Heart right ventricle (tissue), 16 donors: ENCODE measurements around the gene WDFY1. TPM values are rescaled to one million over a fixed set of nuclear protein-coding genes. Genes with fewer than 3 reads are reported as not detected.
"Not testable (repeated sequence)": the region's sequence is repeated elsewhere in the genome, so short reads cannot be mapped to it uniquely, and the experiment has no call there.

Source experiments
- ATAC-seq, 8 donors: fragments of 200-7000 bp; cut with Tn5 transposase; one replicate each; pipeline ENCODE4 v1.9.1; 2020; ENCODE audit warnings: mild to moderate bottlenecking in 8 of 8, moderate library complexity in 8 of 8, moderate number of reproducible peaks in 1 of 8
- DNase-seq, 2 donors: peaks; one replicate each; pipeline ENCODE4 v3.0.0-alpha.2; 2020
- H3K27ac ChIP-seq, 10 donors: fragments of 200-600 bp; sonication (generic) in 2 of 10; one replicate each; pipeline versions ENCODE4 v1.5.0 to v1.8.0; 2020 to 2022; ENCODE audit warnings: mild to moderate bottlenecking in 3 of 10
- H3K27me3 ChIP-seq, 7 donors: fragments of 200-600 bp; one replicate each; pipeline ENCODE4 v1.8.0; 2021 to 2022; ENCODE audit warnings: mild to moderate bottlenecking in 2 of 7
- H3K36me3 ChIP-seq, 9 donors: fragments of 200-600 bp; sonication (generic) in 1 of 9; one replicate each; pipeline versions ENCODE4 v1.5.0 to v1.8.0; 2020 to 2022; ENCODE audit warnings: mild to moderate bottlenecking in 2 of 9
- H3K4me1 ChIP-seq, 9 donors: fragments of 200-600 bp; sonication (generic) in 1 of 9; one replicate each; pipeline versions ENCODE4 v1.5.0 to v1.8.0; 2020 to 2022; ENCODE audit warnings: mild to moderate bottlenecking in 4 of 9
- H3K4me3 ChIP-seq, 10 donors: fragments of 200-600 bp; sonication (generic) in 2 of 10; one replicate each; pipeline versions ENCODE4 v1.5.0 to v1.8.0; 2020 to 2022; ENCODE audit warnings: mild to moderate bottlenecking in 7 of 10, moderate library complexity in 2 of 10
- H3K9me3 ChIP-seq, 11 donors: fragments of 200-600 bp in 10 of 11; sonication (generic) in 2 of 11; one replicate each; pipeline versions ENCODE4 v1.5.0 to v1.8.0; 2013 to 2022; ENCODE audit warnings: mild to moderate bottlenecking in 2 of 11, control low read depth in 1 of 11, moderate library complexity in 1 of 11
- CTCF ChIP-seq, 9 donors: fragments of 200-600 bp; sonication (generic) in 2 of 9; IDR thresholded peaks; one replicate each; pipeline versions ENCODE4 v1.5.0 to v1.8.0; 2021 to 2022; ENCODE audit warnings: antibody characterized with exemption in 9 of 9, mild to moderate bottlenecking in 5 of 9, moderate library complexity in 1 of 9
- WGBS, 2 donors: extraction: QIAGEN DNeasy Blood & Tissue Kit; methylation state at CpG; one replicate each; pipeline ENCODE4 v1.1.7; 2013; ENCODE audit warnings: inconsistent platforms in 1 of 2; 5-methylcytosine and 5-hydroxymethylcytosine counted together
- intact Hi-C, 10 donors: fragments of 100-400 bp; cut with DNase I; formaldehyde crosslinking; loops; one replicate each; pipeline versions ENCODE4 v1.11.1 to v1.14.2; 2022
- polyA plus RNA-seq, 2 donors: library from polyadenylated mRNA; stranded (reverse); fragments of 200-250 nt; gene quantifications; one replicate each; pipeline ENCODE4 v1.2.3, GENCODE V29; 2013
- total RNA-seq, 10 donors: library from RNA; stranded (reverse); fragmentation: NEBNext Ultra II Directional in 3 of 10; extraction: Animal tissue kit (Norgen Biotek cat#: 25700) in 3 of 10; gene quantifications; one replicate each; pipeline versions ENCODE4 v1.2.1 to v1.2.4, GENCODE V29; 2021 to 2023
- donor health status: Arrhythmogenic right ventricular cardiomyopathy.
- donor health status: ischemic (EF 13 %, LVEDD 7.1; RV severe dilation, severe dysfunction).
- donor health status: healthy with polysubstance abuse.
- donor health status: DM: no; HTN: yes; CAD: no.
- donor health status: DM: no; HTN: no; CAD: no.
- donor health status: ischemic (EF 25% LVEDD 6.9; RV normal size, moderate dysfunction).
- donor health status: ischemic (EF 25% LVEDD 5.7; RV mildly dilated, moderate dysfunction).
- donor health status: healthy.
- donor health status: DM: yes; HTN: yes; CAD: no.
- donor health status: Ischemic cardiomyopathy.
- donor health status: ischemic (EF 35%, LVEDD 5.7; RV mildly dilated, moderate dysfunction).
- donor health status: nonischemic (EF 11% LVEDD 7.7; RV severe dilation, severe dysfunction).
- donor health status: DM: yes; HTN: yes; CAD: no.
- donor health status: PGD.
- donor health status: ischemic (EF 29% LVEDD 5.4; RV normal size, mild dysfunction).
- donor health status: nonischemic (EF 23%, LVEDD 6.1; RV moderate dilation, normal function).

WDFY1 gene
- total and polyA plus RNA-seq, 12 donors: 8.1 to 25.9 (median 14.3) TPM

DNA sequence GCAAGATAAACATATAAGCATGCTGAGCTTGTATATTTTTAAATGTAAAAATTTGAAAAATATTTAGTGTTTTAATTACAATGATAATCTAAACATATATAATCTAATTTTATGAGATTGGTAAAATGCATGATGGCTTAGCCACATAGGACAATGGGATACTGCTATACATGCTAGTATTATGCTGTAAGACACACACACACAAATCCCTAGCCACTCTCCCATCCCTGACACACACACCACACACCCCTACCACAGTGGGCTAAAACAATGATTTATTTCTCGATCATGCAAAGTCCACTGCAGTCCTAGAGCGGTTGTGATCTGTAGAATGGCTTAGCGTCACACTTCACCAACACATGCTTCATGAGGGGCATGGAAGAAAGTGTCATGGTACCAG is 71.5 kb downstream of the WDFY1 start:
- intact Hi-C loops: no loop called here
- Histone ChIP-seq H3K27me3 (no peaks in the 10 kb centered on the region), H3K4me3 (no peak overlapping the region), H3K36me3 (peaks cover 0 to 92% (median 26%) of the 10 kb centered on the region in 9 donors), H3K9me3 (peaks cover 0 to 7% (median 0%) of the 10 kb centered on the region in 11 donors), H3K4me1 (peaks cover 0 to 10% (median 0%) of the 10 kb centered on the region in 9 donors), H3K27ac (no peak overlapping the region)
- no peak for TF ChIP-seq CTCF (IDR thresholded peaks at IDR 0.05)
- DNase-seq (no peak), ATAC-seq (no peak)
- 98% methylated on average over 3 of the region's 3 CpGs for WGBS, 2 donors

DNA sequence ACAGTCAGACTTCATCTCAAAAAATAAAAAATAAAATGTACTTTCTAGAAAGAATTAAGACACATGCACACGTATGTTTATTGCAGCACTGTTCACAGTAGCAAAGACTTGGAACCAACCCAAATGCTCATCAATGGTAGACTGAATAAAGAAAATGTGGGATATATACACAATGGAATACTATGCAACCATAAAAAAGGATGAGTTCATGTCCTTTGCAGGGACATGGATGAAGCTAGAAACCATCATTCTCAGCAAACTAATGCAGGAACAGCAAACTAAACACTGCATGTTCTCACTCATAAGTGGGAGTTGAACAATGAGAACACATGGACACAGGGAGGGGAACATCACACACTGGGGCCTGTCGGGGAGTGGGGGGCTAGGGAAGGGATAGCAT is 72.4 kb downstream of the WDFY1 start:
- ATAC-seq, H3K27me3 ChIP-seq, DNase-seq, intact Hi-C loops, H3K4me3 ChIP-seq, H3K27ac ChIP-seq, H3K9me3 ChIP-seq, H3K4me1 ChIP-seq: not testable (repeated sequence)
- WGBS, 2 donors: 95 to 98% methylated on average over 2 of the region's 2 CpGs
- peaks cover 0 to 87% (median 17%) of the 10 kb centered on the region in 9 donors for H3K36me3 ChIP-seq

GRCh38 chr2:223871661-223872060 is 73.5 kb downstream of the WDFY1 start:
- peaks cover 0 to 76% (median 11%) of the 10 kb centered on the region in 9 donors for H3K36me3 ChIP-seq
- 93 to 96% methylated on average over 12 of the region's 12 CpGs for WGBS, 2 donors
- H3K4me3 ChIP-seq, ATAC-seq, DNase-seq, intact Hi-C loops, H3K9me3 ChIP-seq, H3K27ac ChIP-seq, H3K27me3 ChIP-seq, H3K4me1 ChIP-seq: not testable (repeated sequence)

- Histone ChIP-seq H3K4me1 (peaks cover 0 to 10% (median 0%) of the 10 kb centered on the region in 9 donors), H3K27ac (no peak overlapping the region), H3K9me3 (peaks cover 0 to 7% (median 0%) of the 10 kb centered on the region in 11 donors), H3K36me3 (peaks cover 0 to 71% (median 4%) of the 10 kb centered on the region in 9 donors), H3K27me3 (no peaks in the 10 kb centered on the region), H3K4me3 (no peak overlapping the region)
- DNase-seq: no peak
- TF ChIP-seq CTCF (IDR thresholded peaks at IDR 0.05): no peak
- 95 to 96% methylated on average over 7 of the region's 7 CpGs for WGBS, 2 donors
- ATAC-seq: no peak
- intact Hi-C loops: no loop called here
These were observed 74.1 kb downstream of the WDFY1 start for GRCh38 chr2:223870840-223871611.

DNA sequence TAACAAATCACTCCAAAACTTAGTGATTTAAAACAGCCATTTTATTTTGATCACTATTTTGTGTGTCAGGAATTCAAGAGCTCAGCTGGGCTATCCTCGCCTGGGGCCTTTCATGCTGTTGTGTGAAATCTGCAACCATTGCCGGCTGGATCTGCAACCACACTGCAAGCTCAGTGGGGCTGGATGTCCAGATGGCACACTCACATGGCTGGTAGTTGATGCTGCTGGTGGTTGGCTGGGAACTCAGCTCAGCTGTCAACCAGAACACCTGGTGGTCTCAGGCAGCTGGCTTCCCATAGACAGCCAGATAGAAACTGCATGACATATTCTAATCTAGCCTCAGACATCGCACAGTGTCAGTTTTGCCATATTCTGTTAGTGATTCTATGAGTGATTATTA is 77.1 kb downstream of the WDFY1 start:
- ATAC-seq: no peak
- Histone ChIP-seq H3K4me3 (no peak overlapping the region), H3K36me3 (peaks cover 0 to 57% (median 0%) of the 10 kb centered on the region in 9 donors), H3K27me3 (no peaks in the 10 kb centered on the region), H3K27ac (no peak overlapping the region), H3K9me3 (peaks cover 0 to 3% (median 0%) of the 10 kb centered on the region in 11 donors), H3K4me1 (peaks cover 0 to 10% (median 0%) of the 10 kb centered on the region in 9 donors)
- WGBS, 2 donors: 96 to 97% methylated on average over 3 of the region's 3 CpGs
- no peak for DNase-seq
- TF ChIP-seq CTCF (IDR thresholded peaks at IDR 0.05): no peak
- intact Hi-C loops: loop anchor here in 1 of 10 donors (5.0 kb wide), 1 partner anchor 754 kb away; no protein-coding TSS in a partner anchor
